OCI-LY1 (cell line): Measurements from ENCODE around the gene CFAP46.

Source experiments
- EZH2 ChIP-seq: fragments of 200-600 bp; sonication (generic), shearing (Covaris generic); IDR thresholded peaks from 2 replicates; pipeline ENCODE4 v1.8.0; 2017; ENCODE audit warnings: borderline replicate concordance, mixed run types, mild to moderate bottlenecking, antibody characterized with exemption, low read length, moderate library complexity, mixed read lengths
- TF ChIP-seq, protein P1 (sequence below): fragments of 200-600 bp; sonication (generic), shearing (Covaris generic); IDR thresholded peaks from 2 replicates; pipeline ENCODE4 v1.5.1; 2017; ENCODE audit warnings: mild to moderate bottlenecking, antibody characterized with exemption, low read length, moderate library complexity, mixed read lengths

DNA sequence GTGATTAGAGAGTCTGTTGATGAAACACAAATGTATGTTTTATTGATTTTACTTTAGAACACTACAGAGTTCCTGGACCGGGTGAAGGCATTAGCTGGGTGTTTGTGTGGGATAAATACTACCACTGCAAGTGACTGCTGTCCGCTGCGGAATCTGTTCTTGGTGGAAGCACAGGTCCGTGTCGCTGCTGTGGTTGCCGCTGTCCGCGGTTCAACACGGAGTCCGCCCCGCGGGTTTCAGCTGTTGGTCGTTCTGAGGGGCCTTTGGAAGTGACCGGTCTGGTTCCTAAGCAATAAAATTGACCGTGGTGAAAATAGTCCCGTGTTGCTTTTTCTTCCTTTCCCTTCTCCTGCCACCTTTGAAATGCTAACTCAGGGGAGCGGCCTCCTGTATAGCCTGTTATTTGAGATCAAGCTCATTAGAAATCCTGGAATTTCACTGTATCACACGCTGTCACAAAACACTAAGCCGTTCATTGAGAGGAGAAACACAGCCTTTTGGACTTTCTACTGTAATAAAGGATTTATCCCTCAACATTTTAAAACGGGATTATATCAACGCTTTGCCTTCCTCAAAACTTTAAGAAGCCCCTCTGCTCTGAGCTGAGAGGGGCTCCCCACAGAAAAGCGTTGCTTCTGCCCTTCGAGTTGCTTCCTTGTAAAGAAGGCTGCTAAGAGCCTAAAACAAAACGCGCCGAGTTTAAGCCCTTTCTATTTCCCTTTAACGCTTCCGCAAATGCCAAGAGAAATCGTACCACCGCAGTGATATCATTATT lies 159.0 kb downstream of the CFAP46 start:
- TF ChIP-seq, protein P1, sequence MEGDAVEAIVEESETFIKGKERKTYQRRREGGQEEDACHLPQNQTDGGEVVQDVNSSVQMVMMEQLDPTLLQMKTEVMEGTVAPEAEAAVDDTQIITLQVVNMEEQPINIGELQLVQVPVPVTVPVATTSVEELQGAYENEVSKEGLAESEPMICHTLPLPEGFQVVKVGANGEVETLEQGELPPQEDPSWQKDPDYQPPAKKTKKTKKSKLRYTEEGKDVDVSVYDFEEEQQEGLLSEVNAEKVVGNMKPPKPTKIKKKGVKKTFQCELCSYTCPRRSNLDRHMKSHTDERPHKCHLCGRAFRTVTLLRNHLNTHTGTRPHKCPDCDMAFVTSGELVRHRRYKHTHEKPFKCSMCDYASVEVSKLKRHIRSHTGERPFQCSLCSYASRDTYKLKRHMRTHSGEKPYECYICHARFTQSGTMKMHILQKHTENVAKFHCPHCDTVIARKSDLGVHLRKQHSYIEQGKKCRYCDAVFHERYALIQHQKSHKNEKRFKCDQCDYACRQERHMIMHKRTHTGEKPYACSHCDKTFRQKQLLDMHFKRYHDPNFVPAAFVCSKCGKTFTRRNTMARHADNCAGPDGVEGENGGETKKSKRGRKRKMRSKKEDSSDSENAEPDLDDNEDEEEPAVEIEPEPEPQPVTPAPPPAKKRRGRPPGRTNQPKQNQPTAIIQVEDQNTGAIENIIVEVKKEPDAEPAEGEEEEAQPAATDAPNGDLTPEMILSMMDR: no peak
- TF ChIP-seq EZH2: no peak
